Sigmoid colon (tissue), 7 donors: ENCODE data around the gene SENP3. TPM values are rescaled to one million over a fixed set of nuclear protein-coding genes. Genes with fewer than 3 reads are reported as not detected.

Experiments
- DNase-seq: peaks from one replicate; pipeline ENCODE4 v3.0.0-alpha.2; 2019
- H3K27ac ChIP-seq, 4 donors: fragments of 200-600 bp; sonication (generic); one replicate each; pipeline ENCODE4 v1.5.1; 2016 to 2019; ENCODE audit warnings: mild to moderate bottlenecking in 1 of 4
- H3K27me3 ChIP-seq, 3 donors: fragments of 200-600 bp; sonication (generic); one replicate each; pipeline ENCODE4 v1.5.1; 2019; ENCODE audit warnings: mild to moderate bottlenecking in 1 of 3
- H3K36me3 ChIP-seq, 4 donors: fragments of 200-600 bp; sonication (generic); one replicate each; pipeline ENCODE4 v1.5.1; 2016 to 2019
- H3K4me1 ChIP-seq, 4 donors: fragments of 200-600 bp; sonication (generic); one replicate each; pipeline ENCODE4 v1.5.1; 2017 to 2019
- H3K4me3 ChIP-seq, 4 donors: fragments of 200-600 bp; sonication (generic); one replicate each; pipeline ENCODE4 v1.5.1; 2017 to 2019; ENCODE audit warnings: mild to moderate bottlenecking in 2 of 4, moderate library complexity in 1 of 4
- H3K9me3 ChIP-seq, 4 donors: fragments of 200-600 bp in 3 of 4; sonication (generic) in 3 of 4; one replicate each; pipeline versions ENCODE4 v1.5.1 to v1.6.1; 2013 to 2019
- CTCF ChIP-seq, 4 experiments: fragments of 450-650 bp in 3 of 4; fragments of 200-600 bp in 1 of 4; IDR thresholded peaks; one replicate each; pipeline ENCODE4 v1.5.1; 2016 to 2019; ENCODE audit warnings: antibody characterized with exemption in 4 of 4, mild to moderate bottlenecking in 3 of 4, moderate library complexity in 2 of 4
- EP300 ChIP-seq, 4 donors: sonication (generic); formaldehyde crosslinking; IDR thresholded peaks; one replicate each; pipeline ENCODE4 v1.6.1; 2017; ENCODE audit warnings: antibody characterized with exemption in 4 of 4
- POLR2A ChIP-seq, 2 donors: fragments of 450-650 bp; IDR thresholded peaks; one replicate each; pipeline ENCODE4 v1.6.1; 2016; ENCODE audit warnings: antibody characterized with exemption in 2 of 2, mild to moderate bottlenecking in 2 of 2, moderate library complexity in 2 of 2
- POLR2AphosphoS5 ChIP-seq, 4 donors: sonication (generic); formaldehyde crosslinking; IDR thresholded peaks; one replicate each; pipeline ENCODE4 v1.6.1; 2017; ENCODE audit warnings: antibody characterized with exemption in 4 of 4
- WGBS, 2 donors: extraction: QIAGEN DNeasy Blood & Tissue Kit; methylation state at CpG; one replicate each; pipeline ENCODE4 v1.1.7; 2013; 5-methylcytosine and 5-hydroxymethylcytosine counted together
- intact Hi-C: fragments of 100-400 bp; cut with DNase I; formaldehyde crosslinking; loops from one replicate; pipeline ENCODE4 v1.15.1; 2023
- polyA plus RNA-seq, 3 donors: library from polyadenylated mRNA; stranded (reverse); fragments of 200-250 nt; gene quantifications; one replicate each; pipeline ENCODE4 v1.2.3, GENCODE V29; 2013
- total RNA-seq, 4 donors: library from RNA; depleted of rRNA; stranded (reverse); fragments of >200 nt; gene quantifications; one replicate each; pipeline ENCODE4 v1.1.0, GENCODE V29; 2016
- donor health status: healthy with polysubstance abuse.
- donor health status: Bipolar disorder and iron deficiency.
- donor health status: healthy.

SENP3 gene
- total and polyA plus RNA-seq, 7 donors: 28.2 to 91.1 (median 73.5) TPM

DNA sequence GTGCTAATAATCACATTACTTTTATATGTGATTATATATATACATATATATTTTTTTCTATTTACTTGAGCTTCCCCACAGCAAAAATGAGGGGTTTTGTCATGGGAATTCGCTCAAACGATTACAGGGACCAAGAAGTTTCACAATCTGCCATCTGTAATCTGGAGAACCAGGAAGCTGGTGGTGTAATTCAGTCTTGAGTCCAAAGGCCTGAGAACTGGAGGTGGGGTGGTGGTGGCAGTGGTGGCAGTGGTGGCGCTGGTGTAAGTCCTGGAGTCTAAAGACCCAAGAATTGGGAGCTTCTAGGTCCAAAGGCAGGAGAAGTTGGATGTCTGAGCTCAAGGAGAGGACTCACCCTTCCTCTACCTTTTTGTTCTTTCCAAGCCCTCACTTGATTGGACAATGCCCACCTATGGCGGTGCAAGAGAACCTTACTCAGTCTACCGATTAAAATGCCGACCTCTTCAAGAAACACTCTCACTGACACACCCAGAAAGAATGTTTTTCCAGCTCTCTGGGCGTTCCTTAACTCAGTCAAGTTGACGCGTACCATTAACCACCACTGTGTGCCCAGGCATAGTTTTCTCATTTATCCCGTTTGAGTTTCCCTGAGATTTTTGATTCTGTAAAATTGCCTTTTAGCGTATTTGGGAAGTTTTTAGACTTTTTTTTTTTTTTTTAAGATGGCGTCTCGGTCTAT, 45.7 kb upstream of the SENP3 start:
- Histone ChIP-seq H3K9me3 (no peaks in the 10 kb centered on the region), H3K36me3 (peaks cover 0 to 33% (median 25%) of the 10 kb centered on the region in 4 donors), H3K4me3 (no peak overlapping the region), H3K4me1 (no peaks in the 10 kb centered on the region), H3K27me3 (no peaks in the 10 kb centered on the region), H3K27ac (no peak overlapping the region)
- intact Hi-C loops: loop anchor here (2.0 to 10.0 kb wide), 2 partner anchors 73 to 169 kb away; partner anchors contain the start of genes TP53 and WRAP53
- no peak for TF ChIP-seq POLR2A (IDR thresholded peaks at IDR 0.05)
- TF ChIP-seq CTCF (IDR thresholded peaks at IDR 0.05): no peak
- TF ChIP-seq EP300 (IDR thresholded peaks at IDR 0.05): no peak
- TF ChIP-seq POLR2AphosphoS5 (IDR thresholded peaks at IDR 0.05): no peak
- 75 to 84% methylated on average over 13 of the region's 13 CpGs for WGBS, 2 donors
- no peak for DNase-seq

DNA sequence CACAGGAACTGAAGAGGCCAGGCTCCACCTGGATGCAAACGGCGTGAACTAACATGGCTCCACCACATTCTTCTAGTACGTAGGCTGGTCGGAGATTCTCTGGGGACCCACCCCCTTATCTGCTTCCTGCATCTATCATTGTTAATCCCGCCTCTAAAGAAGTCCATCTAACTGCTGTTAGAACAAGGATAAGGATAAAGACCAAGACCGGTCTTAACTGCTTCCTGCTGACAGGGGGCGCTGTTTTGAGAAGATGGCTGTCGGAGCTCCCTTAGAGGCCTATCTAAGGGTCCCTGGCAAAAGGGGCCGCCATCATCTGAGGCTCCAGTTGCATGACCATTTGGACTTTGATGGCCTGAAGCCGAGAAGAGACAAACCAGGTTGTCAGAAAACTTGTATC, 38.7 kb upstream of the SENP3 start:
- Histone ChIP-seq H3K4me1 (no peaks in the 10 kb centered on the region), H3K36me3 (no peaks in the 10 kb centered on the region), H3K4me3 (no peak overlapping the region), H3K9me3 (no peaks in the 10 kb centered on the region), H3K27me3 (no peaks in the 10 kb centered on the region), H3K27ac (no peak overlapping the region)
- intact Hi-C loops: no loop called here
- 47 to 51% methylated on average over 10 of the region's 10 CpGs for WGBS, 2 donors
- TF ChIP-seq EP300 (IDR thresholded peaks at IDR 0.05) (no peak), POLR2A (IDR thresholded peaks at IDR 0.05) (no peak), CTCF (IDR thresholded peaks at IDR 0.05) (peak; percentile 19 to 36 (median 31)), POLR2AphosphoS5 (IDR thresholded peaks at IDR 0.05) (no peak)
- no peak for DNase-seq

DNA sequence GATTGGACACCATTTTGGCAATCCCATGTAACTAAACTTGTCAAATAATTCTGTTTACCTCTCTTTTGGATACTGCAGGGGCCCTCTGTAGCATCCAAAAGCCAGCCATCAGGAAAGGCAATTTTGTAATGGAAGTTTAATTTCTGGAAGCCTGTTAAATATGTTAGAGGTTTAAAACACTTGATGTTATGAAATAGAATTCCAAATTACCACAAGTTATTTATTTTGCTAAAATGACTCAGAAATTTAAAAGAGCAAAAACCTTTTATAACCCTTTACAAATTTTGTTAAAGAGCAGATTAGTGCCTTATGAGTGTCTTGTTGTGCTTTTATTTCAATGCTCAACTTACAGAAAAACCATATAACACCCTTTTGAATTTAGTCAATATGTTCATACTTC, 32.9 kb upstream of the SENP3 start:
- no peaks in the 10 kb centered on the region for H3K36me3 ChIP-seq
- intact Hi-C loops: no loop called here

DNA sequence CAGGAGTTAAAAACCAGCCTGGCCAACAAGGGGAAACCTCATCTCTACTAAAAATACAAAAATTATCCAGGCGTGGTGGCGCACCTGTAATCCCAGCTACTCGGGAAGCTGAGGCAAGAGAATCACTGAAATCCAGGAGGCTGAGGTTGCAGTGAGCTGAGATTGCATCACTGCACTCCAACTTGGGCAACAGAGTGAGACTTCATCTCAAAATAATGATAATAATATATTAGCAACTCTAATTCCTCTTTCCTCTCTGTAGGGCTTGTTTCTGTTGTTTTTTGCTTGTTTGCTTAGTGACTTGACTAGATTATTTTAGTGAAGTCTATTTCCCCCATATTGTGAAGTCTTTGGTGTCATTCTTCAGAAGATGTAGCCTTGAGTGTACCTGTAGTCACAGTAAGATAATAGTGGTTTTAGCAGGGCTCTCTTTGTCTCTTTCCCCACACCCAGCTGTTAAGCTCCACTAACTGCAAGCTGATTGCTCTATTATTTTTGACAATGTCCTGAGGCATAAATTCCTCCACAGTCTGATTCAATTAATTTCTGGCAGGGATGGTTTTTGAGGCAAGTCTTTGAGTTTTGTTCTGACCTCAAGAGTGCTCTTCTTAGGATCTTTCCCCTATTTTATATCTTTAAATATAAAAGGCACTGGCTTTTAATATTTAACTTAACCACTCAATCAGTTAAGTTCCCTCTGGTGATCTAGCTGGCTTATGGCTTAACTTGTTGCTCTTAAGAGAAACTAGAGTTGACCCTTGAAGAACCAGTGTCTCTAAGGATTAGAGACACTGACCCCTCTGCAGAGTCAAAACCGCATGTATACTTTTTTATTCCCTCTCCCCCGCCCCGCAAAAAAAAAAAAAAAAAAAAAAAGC, 31.5 kb upstream of the SENP3 start:
- Histone ChIP-seq H3K27me3 (no peaks in the 10 kb centered on the region), H3K4me1 (no peaks in the 10 kb centered on the region), H3K9me3 (no peaks in the 10 kb centered on the region), H3K4me3 (no peak overlapping the region), H3K27ac (no peak overlapping the region), H3K36me3 (no peaks in the 10 kb centered on the region)
- TF ChIP-seq EP300 (IDR thresholded peaks at IDR 0.05) (no peak), POLR2AphosphoS5 (IDR thresholded peaks at IDR 0.05) (no peak), POLR2A (IDR thresholded peaks at IDR 0.05) (no peak), CTCF (IDR thresholded peaks at IDR 0.05) (no peak)
- WGBS, 2 donors: 83 to 88% methylated on average over 6 of the region's 6 CpGs
- intact Hi-C loops: no loop called here
- DNase-seq: no peak

More for the DNA sequence above, 32.9 kb upstream of the SENP3 start:
- Histone ChIP-seq H3K4me1 (no peaks in the 10 kb centered on the region), H3K4me3 (no peak overlapping the region), H3K9me3 (no peaks in the 10 kb centered on the region), H3K27ac (no peak overlapping the region), H3K27me3 (no peaks in the 10 kb centered on the region)
- TF ChIP-seq CTCF (IDR thresholded peaks at IDR 0.05) (no peak), EP300 (IDR thresholded peaks at IDR 0.05) (no peak), POLR2AphosphoS5 (IDR thresholded peaks at IDR 0.05) (no peak), POLR2A (IDR thresholded peaks at IDR 0.05) (no peak)
- DNase-seq: no peak
